ENCODE measurements around the gene CYP27A1.
"Not testable (repeated sequence)": the region's sequence is repeated elsewhere in the genome, so short reads cannot be mapped to it uniquely, and the experiment has no call there.

CYP27A1 gene

GRCh38 chr2:218839888-218840287 is 57.9 kb downstream of the CYP27A1 start:
- POLR2A ChIA-PET, result no interaction called here
- no peak for DNase-seq (ENCODE audit: extremely low spot score)
- CTCF ChIA-PET, result no interaction called here
- TF ChIP-seq PKNOX1 (IDR thresholded peaks at IDR 0.05) (no peak), HDGF (IDR thresholded peaks at IDR 0.05; ENCODE audit: borderline replicate concordance) (no peak), FOXA1 (IDR thresholded peaks at IDR 0.05) (no peak), BHLHE40 (IDR thresholded peaks at IDR 0.05; ENCODE audit: borderline replicate concordance) (no peak), LEF1 (IDR thresholded peaks at IDR 0.05; ENCODE audit: borderline replicate concordance) (no peak), FOXM1 (IDR thresholded peaks at IDR 0.05; ENCODE audit: borderline replicate concordance) (no peak), ZNF384 (IDR thresholded peaks at IDR 0.05) (no peak), ELF4 (IDR thresholded peaks at IDR 0.05) (no peak), L3MBTL2 (conservative IDR thresholded peaks at IDR 0.05) (no peak), TARDBP (IDR thresholded peaks at IDR 0.05) (no peak), CTBP1 (IDR thresholded peaks at IDR 0.05; ENCODE audit: borderline replicate concordance) (no peak), SP1 (IDR thresholded peaks at IDR 0.05) (no peak), FOXK2 (IDR thresholded peaks at IDR 0.05) (no peak), ARNT (IDR thresholded peaks at IDR 0.05) (no peak), SUZ12 (IDR thresholded peaks at IDR 0.05) (no peak), NFRKB (IDR thresholded peaks at IDR 0.05) (no peak)

DNA sequence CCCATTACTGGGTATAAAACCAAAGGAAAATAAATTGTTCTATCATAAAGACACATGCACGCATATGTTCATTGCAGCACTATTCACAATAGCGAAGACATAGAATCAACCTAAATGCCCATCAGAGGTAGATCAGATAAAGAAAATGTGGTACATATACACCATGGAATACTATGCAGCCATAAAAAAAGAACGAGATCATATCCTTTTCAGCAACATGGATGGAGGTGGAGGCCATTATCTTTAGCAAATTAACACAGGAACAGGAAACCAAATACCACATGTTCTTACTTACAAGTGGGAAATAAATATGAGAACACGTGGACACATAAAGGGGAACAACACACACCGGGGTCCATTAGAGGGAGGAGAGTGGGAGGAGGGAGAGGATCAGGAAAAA is 62.4 kb downstream of the CYP27A1 start:
- POLR2A ChIA-PET; DNase-seq (ENCODE audit: extremely low spot score): not testable (repeated sequence)
- CTCF ChIA-PET, result interaction anchor here (1.0 kb wide), 1 partner anchor 113 kb away, joined by 3 read pairs; no protein-coding TSS in a partner anchor

GRCh38 chr2:218846963-218847362 is 65.0 kb downstream of the CYP27A1 start:
- DNase-seq (ENCODE audit: extremely low spot score), result not testable (repeated sequence)
- ChIA-PET POLR2A (interaction anchor here (0.6 kb wide), 1 partner anchor 97 kb away, joined by 3 read pairs; no protein-coding TSS in a partner anchor), CTCF (interaction anchor here (0.5 to 1.4 kb wide), 31 partner anchors 8 to 436 kb away, joined by 3 to 15 read pairs (median 4); partner anchors contain the start of genes BCS1L, RNF25, STK36 and TTLL4)

GRCh38 chr2:218849721-218850120 is 67.8 kb downstream of the CYP27A1 start:
- no peak for DNase-seq (ENCODE audit: extremely low spot score)
- POLR2A ChIA-PET, result no interaction called here
- CTCF ChIA-PET, result interaction anchor here (1.4 kb wide), 1 partner anchor 163 kb away, joined by 3 read pairs; no protein-coding TSS in a partner anchor
- TF ChIP-seq ARNT (IDR thresholded peaks at IDR 0.05) (no peak), SUZ12 (IDR thresholded peaks at IDR 0.05) (no peak), L3MBTL2 (conservative IDR thresholded peaks at IDR 0.05) (no peak), ELF4 (IDR thresholded peaks at IDR 0.05) (no peak), HDGF (IDR thresholded peaks at IDR 0.05; ENCODE audit: borderline replicate concordance) (no peak), FOXM1 (IDR thresholded peaks at IDR 0.05; ENCODE audit: borderline replicate concordance) (no peak), NFRKB (IDR thresholded peaks at IDR 0.05) (no peak), BHLHE40 (IDR thresholded peaks at IDR 0.05; ENCODE audit: borderline replicate concordance) (no peak), PKNOX1 (IDR thresholded peaks at IDR 0.05) (no peak)

DNA sequence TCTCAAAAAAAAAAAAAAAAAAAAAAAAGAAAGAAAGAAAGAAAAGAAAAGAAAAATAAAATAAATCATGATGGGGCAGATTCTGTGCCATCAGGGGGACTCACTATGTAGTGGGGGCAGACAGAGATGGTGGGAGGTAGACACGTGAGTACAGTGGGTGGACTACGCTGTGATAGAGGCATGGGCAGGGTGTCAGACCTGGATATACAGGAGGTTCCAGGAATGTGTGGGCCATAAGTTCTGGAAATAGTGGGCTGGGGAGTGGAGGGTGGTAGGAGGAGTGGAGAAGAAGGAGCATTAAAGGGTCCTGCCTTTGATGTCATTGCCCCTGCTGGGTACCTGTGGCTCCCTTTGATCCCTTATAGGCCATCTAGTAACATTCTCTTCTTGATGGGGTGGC is 68.8 kb downstream of the CYP27A1 start:
- POLR2A ChIA-PET, result no interaction called here

GRCh38 chr2:218851286-218851685 is 69.3 kb downstream of the CYP27A1 start:
- ChIA-PET CTCF (interaction anchor here (1.4 to 3.5 kb wide), 3 partner anchors 47 to 192 kb away, joined by 3 to 21 read pairs (median 6); partner anchors contain the start of genes BCS1L and ZNF142), POLR2A (no interaction called here)
- no peak for DNase-seq (ENCODE audit: extremely low spot score)
- TF ChIP-seq ARNT (IDR thresholded peaks at IDR 0.05) (no peak), PKNOX1 (IDR thresholded peaks at IDR 0.05) (no peak), NFRKB (IDR thresholded peaks at IDR 0.05) (no peak), FOXK2 (IDR thresholded peaks at IDR 0.05) (no peak), TARDBP (IDR thresholded peaks at IDR 0.05) (no peak), SP1 (IDR thresholded peaks at IDR 0.05) (no peak), L3MBTL2 (conservative IDR thresholded peaks at IDR 0.05) (no peak), FOXA1 (IDR thresholded peaks at IDR 0.05) (no peak), SUZ12 (IDR thresholded peaks at IDR 0.05) (no peak)

More for the DNA sequence above, 68.8 kb downstream of the CYP27A1 start:
- TF ChIP-seq FOXK2 (IDR thresholded peaks at IDR 0.05) (no peak), L3MBTL2 (conservative IDR thresholded peaks at IDR 0.05) (no peak), NFRKB (IDR thresholded peaks at IDR 0.05) (no peak), ELF4 (IDR thresholded peaks at IDR 0.05) (no peak), SUZ12 (IDR thresholded peaks at IDR 0.05) (no peak), ZNF384 (IDR thresholded peaks at IDR 0.05) (no peak), HDGF (IDR thresholded peaks at IDR 0.05; ENCODE audit: borderline replicate concordance) (no peak), SP1 (IDR thresholded peaks at IDR 0.05) (no peak), FOXA1 (IDR thresholded peaks at IDR 0.05) (no peak), LEF1 (IDR thresholded peaks at IDR 0.05; ENCODE audit: borderline replicate concordance) (no peak), ARNT (IDR thresholded peaks at IDR 0.05) (no peak), TARDBP (IDR thresholded peaks at IDR 0.05) (no peak), PKNOX1 (IDR thresholded peaks at IDR 0.05) (no peak), BHLHE40 (IDR thresholded peaks at IDR 0.05; ENCODE audit: borderline replicate concordance) (no peak), FOXM1 (IDR thresholded peaks at IDR 0.05; ENCODE audit: borderline replicate concordance) (no peak), CTBP1 (IDR thresholded peaks at IDR 0.05; ENCODE audit: borderline replicate concordance) (no peak)
- CTCF ChIA-PET, result interaction anchor here (1.4 to 3.5 kb wide), 3 partner anchors 47 to 192 kb away, joined by 3 to 21 read pairs (median 6); partner anchors contain the start of genes BCS1L and ZNF142
- DNase-seq (ENCODE audit: extremely low spot score), result no peak

All from HEK293T (cell line).